Adipocyte (in vitro differentiated cells): ENCODE measurements around the gene CYGB.
"Not testable (repeated sequence)": the region's sequence is repeated elsewhere in the genome, so short reads cannot be mapped to it uniquely, and the experiment has no call there.

Experiments
- DNase-seq: peaks from one replicate; pipeline ENCODE4 v3.0.0-alpha.2; 2015; ENCODE audit warnings: low read depth
- H3K27me3 ChIP-seq: replicated peaks from 2 replicates; pipeline ENCODE4 v1.7.0; 2013; ENCODE audit warnings: mild to moderate bottlenecking, low read length, moderate library complexity; ENCODE audit not compliant: control insufficient read depth, insufficient read depth
- H3K36me3 ChIP-seq: 2 replicates; pipeline ENCODE4 v1.7.0; 2013; ENCODE audit warnings: low read length, mild to moderate bottlenecking, moderate library complexity; ENCODE audit not compliant: control insufficient read depth, insufficient read depth, severe bottlenecking
- H3K4me1 ChIP-seq: 2 replicates; pipeline ENCODE4 v1.7.0; 2013; ENCODE audit warnings: mild to moderate bottlenecking, low read length, moderate library complexity; ENCODE audit not compliant: control insufficient read depth, insufficient read depth
- H3K4me3 ChIP-seq: 2 replicates; pipeline ENCODE4 v1.7.0; 2013; ENCODE audit warnings: mild to moderate bottlenecking, low read length, moderate library complexity
- H3K9ac ChIP-seq: 2 replicates; pipeline ENCODE4 v1.7.0; 2013; ENCODE audit warnings: mild to moderate bottlenecking, low read length, moderate library complexity
- H3K9me3 ChIP-seq: 2 replicates; pipeline ENCODE4 v1.7.0; 2013; ENCODE audit warnings: mild to moderate bottlenecking, low read length, moderate library complexity; ENCODE audit not compliant: control insufficient read depth

Gene CYGB

GRCh38 chr17:76533640-76534359 lies 3.7 kb downstream of the CYGB start:
- not testable (repeated sequence) for H3K27me3 ChIP-seq, H3K4me3 ChIP-seq, H3K36me3 ChIP-seq, DNase-seq, H3K9me3 ChIP-seq, H3K9ac ChIP-seq
- H3K4me1 ChIP-seq: peaks cover 65% of the 10 kb centered on the region

DNA sequence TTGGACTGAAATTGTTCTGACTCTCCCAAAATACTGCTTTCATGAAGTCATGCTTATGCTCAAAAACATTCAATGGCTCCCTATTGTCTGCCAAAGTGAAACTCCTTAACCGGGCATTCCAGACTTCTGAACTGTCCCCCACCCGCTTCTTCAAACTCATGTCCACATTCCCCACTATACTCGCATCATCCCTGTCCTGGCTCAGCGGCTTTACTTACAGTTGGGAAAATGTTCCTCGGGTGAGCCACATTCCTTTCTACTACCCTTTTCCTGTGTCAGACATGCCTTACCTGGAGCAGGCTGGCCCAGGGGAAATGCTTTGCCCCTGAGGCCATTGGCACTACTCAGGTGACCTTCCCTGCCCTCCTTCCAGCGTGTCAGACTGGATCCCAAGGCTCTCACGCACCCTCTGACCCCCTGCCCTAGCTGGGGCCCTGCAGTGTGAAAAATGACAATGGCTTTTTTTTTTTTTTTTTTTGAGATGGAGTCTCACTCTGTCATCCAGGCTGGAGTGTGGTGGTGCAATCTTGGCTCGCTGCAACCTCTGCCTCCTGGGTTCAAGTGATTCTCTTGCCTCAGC lies 5.3 kb downstream of the CYGB start:
- Histone ChIP-seq H3K36me3 (no peaks in the 10 kb centered on the region), H3K4me1 (peaks cover 76% of the 10 kb centered on the region), H3K9ac (peak overlapping the region; percentile 85), H3K9me3 (no peaks in the 10 kb centered on the region), H3K27me3 (no peaks in the 10 kb centered on the region), H3K4me3 (no peak overlapping the region)
- no peak for DNase-seq

DNA sequence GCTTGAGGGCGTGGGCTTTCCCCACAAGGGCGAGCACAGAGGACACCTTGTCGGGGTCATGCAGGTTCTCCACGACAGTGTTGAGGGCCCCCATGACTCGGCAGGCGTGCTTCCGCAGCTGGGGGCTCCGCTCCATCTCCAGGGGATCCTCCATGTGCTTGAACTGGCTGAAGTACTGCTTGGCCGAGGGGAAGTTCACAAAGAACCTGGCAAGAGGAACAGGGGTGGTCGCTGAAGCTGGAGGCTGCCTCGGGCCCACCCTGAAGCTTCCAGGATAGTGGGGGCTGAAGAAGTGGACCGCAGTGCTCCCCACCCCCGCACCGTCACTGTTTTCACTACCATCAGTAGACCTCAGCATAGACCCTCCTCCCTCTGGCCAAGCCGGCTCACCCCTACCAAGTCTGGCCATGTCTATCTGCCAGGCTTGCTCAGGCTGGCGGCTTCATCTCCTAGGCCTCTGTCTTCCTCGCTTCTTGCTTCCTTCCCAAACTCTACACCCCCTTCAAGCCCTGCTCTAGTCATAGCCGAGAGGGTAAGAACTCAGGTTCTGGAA lies 5.9 kb downstream of the CYGB start:
- peak overlapping the region; percentile 85 for H3K9ac ChIP-seq
- no peak for DNase-seq
- no peak overlapping the region for H3K4me3 ChIP-seq
- peaks cover 72% of the 10 kb centered on the region for H3K4me1 ChIP-seq
- H3K9me3 ChIP-seq: no peaks in the 10 kb centered on the region
- no peaks in the 10 kb centered on the region for H3K27me3 ChIP-seq
- no peaks in the 10 kb centered on the region for H3K36me3 ChIP-seq

DNA sequence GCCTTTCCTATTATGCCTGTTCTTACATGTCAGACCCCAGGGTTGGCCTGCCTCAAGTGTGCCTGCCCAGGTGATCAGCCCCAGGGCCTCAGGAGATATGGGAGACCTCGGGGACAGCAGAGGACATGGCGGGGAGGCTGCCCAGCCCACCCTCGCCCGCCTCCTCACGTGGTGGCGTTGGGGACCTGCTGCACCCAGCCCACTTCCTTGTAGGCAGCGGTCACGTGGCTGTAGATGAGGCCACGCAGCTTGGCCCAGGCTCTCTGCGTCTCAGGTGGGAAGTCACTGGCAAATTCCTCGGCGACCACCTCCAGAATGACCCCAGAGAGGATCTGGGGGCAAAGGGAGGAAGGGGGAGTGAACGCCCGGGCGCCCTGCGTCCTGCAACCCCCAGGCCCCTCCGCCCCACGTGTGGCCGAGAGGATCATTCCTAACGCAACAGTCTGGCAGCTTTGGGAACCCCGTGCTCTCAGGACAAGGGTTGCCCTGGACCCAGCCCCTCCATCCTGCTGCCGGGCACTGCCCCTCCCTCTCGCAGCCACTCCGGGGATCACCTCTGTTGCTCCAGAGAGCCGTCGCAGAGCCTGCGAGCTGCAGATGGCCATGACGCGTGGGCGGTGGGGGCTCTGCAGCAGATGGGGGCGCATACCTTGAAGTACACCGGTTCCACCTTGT lies 6.6 kb downstream of the CYGB start:
- no peaks in the 10 kb centered on the region for H3K27me3 ChIP-seq
- H3K9ac ChIP-seq: peak overlapping the region; percentile 85
- H3K9me3 ChIP-seq: no peaks in the 10 kb centered on the region
- peaks cover 66% of the 10 kb centered on the region for H3K4me1 ChIP-seq
- peak overlapping the region; percentile 57 for H3K4me3 ChIP-seq
- H3K36me3 ChIP-seq: no peaks in the 10 kb centered on the region
- no peak for DNase-seq

- peaks cover 60% of the 10 kb centered on the region for H3K4me1 ChIP-seq
- H3K36me3 ChIP-seq: no peaks in the 10 kb centered on the region
- H3K9ac ChIP-seq: peak overlapping the region; percentile 85
- DNase-seq: no peak
- H3K4me3 ChIP-seq: peak overlapping the region; percentile 57
- no peaks in the 10 kb centered on the region for H3K27me3 ChIP-seq
- H3K9me3 ChIP-seq: no peaks in the 10 kb centered on the region
Measured at GRCh38 chr17:76530095-76530723, 7.3 kb downstream of the CYGB start.

DNA sequence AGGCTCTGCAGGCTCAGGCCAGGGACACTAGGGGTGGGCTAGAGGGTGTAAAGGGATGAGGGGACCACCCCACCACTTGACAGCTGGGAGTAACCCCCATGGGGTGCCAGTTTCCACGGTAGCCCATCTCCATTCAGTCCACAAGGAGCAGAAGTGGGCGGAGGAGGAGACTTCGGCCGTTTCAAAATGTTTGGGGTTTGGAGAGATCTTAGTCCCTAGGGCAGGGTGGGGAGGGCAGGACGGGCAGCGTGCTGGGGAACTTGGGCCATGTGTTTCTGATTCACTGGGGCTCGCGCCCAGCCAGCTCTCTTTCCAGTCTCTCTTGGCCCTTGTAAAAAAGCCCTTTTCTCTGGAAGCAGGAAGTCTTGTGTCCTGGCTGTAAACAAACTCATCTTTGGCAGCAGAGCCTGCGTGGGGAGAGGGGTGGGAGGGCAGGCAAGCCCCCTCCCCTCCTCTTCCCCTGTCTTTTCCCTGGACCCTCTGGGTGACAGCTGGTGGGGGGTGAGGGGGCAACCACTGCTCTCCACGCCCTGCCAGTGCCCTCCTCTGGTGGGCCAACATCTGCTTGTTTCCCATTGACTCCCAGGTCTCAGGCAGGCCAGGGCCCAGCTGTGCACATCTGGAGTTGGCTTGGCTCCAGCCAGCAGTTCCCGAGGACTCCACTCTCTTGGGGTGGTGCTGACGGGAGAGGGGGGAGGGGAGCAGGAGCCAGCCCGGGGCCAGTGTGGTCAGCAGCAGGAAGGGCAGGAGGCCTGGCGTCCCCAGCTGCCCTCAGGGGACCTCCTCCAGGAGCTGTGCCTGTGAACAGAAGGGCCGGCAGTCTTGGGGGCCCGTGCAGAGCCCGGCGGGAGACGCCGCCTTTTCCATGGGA lies 8.1 kb downstream of the CYGB start:
- H3K27me3 ChIP-seq: no peaks in the 10 kb centered on the region
- H3K9me3 ChIP-seq: no peaks in the 10 kb centered on the region
- H3K4me3 ChIP-seq: peak overlapping the region; percentile 57
- H3K4me1 ChIP-seq: peaks cover 60% of the 10 kb centered on the region
- peak; percentile 92 for DNase-seq
- H3K9ac ChIP-seq: peak overlapping the region; percentile 85
- no peaks in the 10 kb centered on the region for H3K36me3 ChIP-seq

DNA sequence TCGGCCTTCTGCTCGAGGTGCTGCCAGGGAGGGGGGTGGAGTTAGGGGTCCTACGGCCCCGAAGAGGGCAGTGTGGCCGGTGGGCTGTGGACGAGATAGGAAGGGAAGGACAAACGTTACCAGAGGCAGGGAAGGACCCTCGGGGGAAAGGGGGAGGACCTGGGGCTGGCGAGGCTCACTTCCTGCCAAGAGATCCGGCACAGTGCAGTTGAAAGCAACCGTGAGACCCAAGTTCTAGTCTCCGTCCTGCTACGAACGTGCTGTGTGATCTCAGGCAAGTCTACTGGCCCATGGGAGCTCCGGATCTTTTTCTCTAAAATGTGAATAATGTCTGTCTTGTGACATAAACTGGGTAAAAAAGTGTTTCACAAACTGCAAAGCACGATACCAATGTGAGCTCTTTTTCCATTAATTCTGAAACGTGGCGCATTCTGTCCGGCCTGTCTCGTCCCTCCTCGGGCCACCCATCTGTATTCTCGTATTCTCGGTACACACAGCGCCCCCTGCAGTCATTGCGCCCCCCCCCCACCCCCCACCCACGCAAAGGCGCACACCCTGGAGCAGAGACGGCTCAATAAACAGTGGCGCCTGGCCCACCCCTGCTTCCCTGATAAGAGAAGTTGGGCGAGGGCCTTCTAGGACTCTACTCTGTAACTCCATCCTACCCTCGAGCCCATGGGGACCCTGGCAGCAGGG lies 8.8 kb downstream of the CYGB start:
- H3K9ac ChIP-seq: peak overlapping the region; percentile 85
- peak overlapping the region; percentile 3 for H3K4me3 ChIP-seq
- H3K9me3 ChIP-seq: no peaks in the 10 kb centered on the region
- no peaks in the 10 kb centered on the region for H3K27me3 ChIP-seq
- no peaks in the 10 kb centered on the region for H3K36me3 ChIP-seq
- peaks cover 60% of the 10 kb centered on the region for H3K4me1 ChIP-seq
- no peak for DNase-seq

DNA sequence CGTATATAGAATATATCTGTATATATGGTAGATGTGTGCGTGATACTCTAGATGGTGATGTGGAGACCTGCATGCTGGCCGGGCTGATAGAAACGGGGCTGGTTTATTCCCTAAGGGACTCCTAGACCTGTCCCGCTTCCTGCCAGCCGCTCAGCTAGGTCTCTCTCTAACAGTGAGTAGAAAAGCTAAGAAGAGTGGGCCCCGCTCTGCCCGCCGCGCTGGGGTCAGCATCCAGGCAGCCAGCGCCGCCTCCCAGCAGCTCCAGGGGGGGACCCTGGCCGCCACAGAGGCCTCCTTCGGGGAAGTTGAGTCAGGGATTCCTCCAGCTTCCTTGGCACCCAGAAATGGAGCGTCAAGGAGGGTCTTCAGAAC lies 9.4 kb downstream of the CYGB start:
- no peak for DNase-seq
- Histone ChIP-seq H3K4me1 (peaks cover 60% of the 10 kb centered on the region), H3K36me3 (no peaks in the 10 kb centered on the region), H3K4me3 (peak overlapping the region; percentile 3), H3K27me3 (no peaks in the 10 kb centered on the region), H3K9me3 (no peaks in the 10 kb centered on the region), H3K9ac (peak overlapping the region; percentile 85)

DNA sequence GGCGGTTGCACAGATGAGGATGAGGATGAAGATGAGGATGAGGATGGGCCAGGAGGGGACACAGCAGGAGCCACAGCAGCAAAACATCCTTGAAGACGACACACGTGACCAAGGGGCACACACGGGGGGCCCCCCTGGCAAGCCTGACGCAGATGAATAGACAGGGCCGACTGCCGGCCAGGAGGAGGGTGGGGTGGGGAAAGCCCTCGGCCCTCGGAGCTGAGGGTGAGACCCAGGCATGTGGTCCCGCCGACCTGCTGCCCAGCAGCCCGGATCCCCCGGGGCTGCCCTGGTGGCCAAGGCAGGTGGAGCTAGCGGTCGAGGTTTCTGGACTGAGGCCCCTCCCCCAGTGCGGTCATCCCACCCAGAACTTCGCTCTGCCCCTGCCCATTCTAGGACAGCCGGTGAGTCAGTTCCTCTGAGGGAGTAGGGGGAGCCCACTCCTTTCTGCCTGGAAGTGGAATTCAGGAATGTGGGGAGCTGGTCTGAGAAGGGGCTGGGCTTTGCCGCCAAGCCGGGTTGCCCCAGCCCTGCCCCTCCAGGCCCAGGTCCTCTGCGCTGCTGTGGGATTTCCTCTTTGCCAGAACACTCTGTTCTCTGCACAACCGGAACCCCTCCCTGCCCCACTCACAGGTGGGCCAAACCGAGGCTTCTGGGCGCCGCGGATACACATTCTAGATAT lies 9.9 kb downstream of the CYGB start:
- peak; percentile 19 for DNase-seq
- H3K4me1 ChIP-seq: peaks cover 60% of the 10 kb centered on the region
- no peaks in the 10 kb centered on the region for H3K27me3 ChIP-seq
- no peaks in the 10 kb centered on the region for H3K36me3 ChIP-seq
- no peaks in the 10 kb centered on the region for H3K9me3 ChIP-seq
- no peak overlapping the region for H3K4me3 ChIP-seq
- H3K9ac ChIP-seq: peak overlapping the region; percentile 29

- DNase-seq, H3K36me3 ChIP-seq, H3K9me3 ChIP-seq, H3K27me3 ChIP-seq, H3K4me3 ChIP-seq: not testable (repeated sequence)
- Histone ChIP-seq H3K4me1 (peaks cover 57% of the 10 kb centered on the region), H3K9ac (peak overlapping the region; percentile 29)
Measured at GRCh38 chr17:76527016-76527415, 10.5 kb downstream of the CYGB start.
